H1 (cell line): ENCODE measurements around the gene PDE8A. TPM values are rescaled to one million over a fixed set of nuclear protein-coding genes. Genes with fewer than 3 reads are reported as not detected.

ENCODE experiments used
- CTCF ChIA-PET: fragments of 300-600 bp; sonication (Branson Sonifier 250); formaldehyde crosslinking; loops from one replicate; lab custom pipeline; 2021; ENCODE audit not compliant: partially characterized antibody; lab: Charles Lee
- POLR2A ChIA-PET: fragments of 300-600 bp; sonication (Branson Sonifier 250); formaldehyde crosslinking; loops from one replicate; lab custom pipeline; 2021; ENCODE audit warnings: inconsistent platforms; ENCODE audit not compliant: partially characterized antibody; lab: Charles Lee
- DNase-seq, 2 experiments: peaks; one replicate each; pipeline versions ENCODE4 v3.0.0 to v3.0.0-alpha.2; 2010 to 2022; ENCODE audit warnings: low spot score in 2 of 2, low read depth in 1 of 2, mixed read lengths in 1 of 2
- FAIRE-seq: peaks from 2 replicates; lab custom pipeline; 2011; peaks lifted over from hg19 to GRCh38; lab: Jason Lieb, UNC
- H2AFZ ChIP-seq: 2 replicates; pipeline ENCODE4 v1.8.1; 2012; ENCODE audit warnings: low read length, inconsistent platforms
- H2AK5ac ChIP-seq: 2 replicates; pipeline ENCODE4 v1.6.1; 2013; ENCODE audit warnings: low read depth, low read length
- H2BK120ac ChIP-seq: replicated peaks from 2 replicates; pipeline ENCODE3; 2013; ENCODE audit warnings: low read depth, low read length, inconsistent platforms
- H2BK12ac ChIP-seq: 2 replicates; pipeline ENCODE4 v1.6.1; 2013; ENCODE audit warnings: low read depth, low read length
- H2BK15ac ChIP-seq: 2 replicates; pipeline ENCODE4 v1.6.1; 2013; ENCODE audit warnings: low read length
- H2BK20ac ChIP-seq: 2 replicates; pipeline ENCODE4 v1.6.1; 2013; ENCODE audit warnings: low read length
- H2BK5ac ChIP-seq: 2 replicates; pipeline ENCODE4 v1.6.1; 2013; ENCODE audit warnings: low read depth, low read length
- H3K14ac ChIP-seq: 2 replicates; pipeline ENCODE4 v1.6.1; 2013; ENCODE audit warnings: inconsistent platforms; ENCODE audit not compliant: insufficient read length
- H3K18ac ChIP-seq: 2 replicates; pipeline ENCODE4 v1.6.1; 2013; ENCODE audit warnings: low read length; ENCODE audit errors: extremely low read depth
- H3K23ac ChIP-seq: 2 replicates; pipeline ENCODE4 v1.6.1; 2013; ENCODE audit warnings: inconsistent platforms; ENCODE audit not compliant: insufficient read length
- H3K23me2 ChIP-seq: 2 replicates; pipeline ENCODE4 v1.6.1; 2013; ENCODE audit warnings: low read depth, low read length
- H3K27ac ChIP-seq: 2 replicates; pipeline ENCODE4 v1.6.1; 2011; ENCODE audit warnings: low read depth, low read length, inconsistent platforms
- H3K27me3 ChIP-seq, 4 experiments: replicated peaks in 1 of 4; 1 replicate in 1 of 4; 2 replicates in 3 of 4; pipeline versions ENCODE4 v1.6.1 to v1.8.1; 2011 to 2013; ENCODE audit warnings: low read length in 3 of 4, mild to moderate bottlenecking in 3 of 4, inconsistent platforms in 2 of 4, mixed read lengths in 2 of 4, moderate library complexity in 1 of 4; ENCODE audit not compliant: control insufficient read depth in 3 of 4, insufficient read depth in 3 of 4; ENCODE audit errors: extremely low read depth in 1 of 4
- H3K36me3 ChIP-seq, 4 experiments: 2 replicates each; pipeline versions ENCODE4 v1.6.1 to v1.8.1; 2011 to 2013; ENCODE audit warnings: mild to moderate bottlenecking in 4 of 4, low read length in 3 of 4, moderate library complexity in 2 of 4, control low read depth in 1 of 4, inconsistent platforms in 1 of 4; ENCODE audit not compliant: insufficient read depth in 4 of 4, control insufficient read depth in 2 of 4
- H3K4ac ChIP-seq: replicated peaks from 2 replicates; pipeline ENCODE3; 2013; ENCODE audit warnings: low read length, low read depth, mixed read lengths, inconsistent platforms; ENCODE audit not compliant: insufficient read length
- H3K4me1 ChIP-seq, 4 experiments: replicated peaks in 1 of 4; 1 replicate in 1 of 4; 2 replicates in 3 of 4; pipeline versions ENCODE4 v1.6.1 to v1.8.1; 2011 to 2013; ENCODE audit warnings: low read length in 3 of 4, inconsistent platforms in 2 of 4, mixed read lengths in 1 of 4; ENCODE audit not compliant: insufficient read depth in 4 of 4, control insufficient read depth in 3 of 4
- H3K4me2 ChIP-seq, 2 experiments: 2 replicates each; pipeline versions ENCODE4 v1.6.1 to v1.8.1; 2011 to 2013; ENCODE audit warnings: low read depth in 2 of 2, low read length in 2 of 2, control low read depth in 1 of 2, inconsistent platforms in 1 of 2, mild to moderate bottlenecking in 1 of 2; ENCODE audit not compliant: insufficient read depth in 1 of 2
- H3K4me3 ChIP-seq, 4 experiments: fragments of 200-600, 300-600 bp in 1 of 4; sonication (generic), shearing (Covaris generic), sonication (Bioruptor Twin) in 1 of 4; 2 replicates each; pipeline versions ENCODE4 v1.5.1 to v1.8.1; 2011 to 2016; ENCODE audit warnings: low read length in 4 of 4, low read depth in 3 of 4, control low read depth in 2 of 4, inconsistent platforms in 2 of 4, mild to moderate bottlenecking in 2 of 4, mixed read lengths in 1 of 4, moderate library complexity in 1 of 4; ENCODE audit not compliant: insufficient read depth in 2 of 4; ENCODE audit errors: extremely low read depth in 1 of 4
- H3K56ac ChIP-seq: replicated peaks from 2 replicates; pipeline ENCODE3; 2013; ENCODE audit warnings: low read depth, mild to moderate bottlenecking, mixed read lengths, low read length, inconsistent platforms; ENCODE audit not compliant: insufficient read length
- H3K79me1 ChIP-seq: 2 replicates; pipeline ENCODE4 v1.6.1; 2013; ENCODE audit warnings: low read depth, low read length, control low read depth
- H3K79me2 ChIP-seq, 2 experiments: 2 replicates each; pipeline versions ENCODE4 v1.6.1 to v1.8.1; 2012 to 2013; ENCODE audit warnings: low read length in 2 of 2, mild to moderate bottlenecking in 2 of 2, inconsistent platforms in 1 of 2; ENCODE audit not compliant: insufficient read depth in 2 of 2, control insufficient read depth in 1 of 2
- H3K9ac ChIP-seq, 4 experiments: replicated peaks in 1 of 4; 1 replicate in 1 of 4; 2 replicates in 3 of 4; pipeline versions ENCODE4 v1.6.1 to v1.8.1; 2011 to 2013; ENCODE audit warnings: low read depth in 3 of 4, low read length in 3 of 4, control low read depth in 2 of 4, mild to moderate bottlenecking in 2 of 4, moderate library complexity in 2 of 4, inconsistent platforms in 1 of 4; ENCODE audit errors: extremely low read depth in 1 of 4
- H3K9me3 ChIP-seq, 2 experiments: 2 replicates each; pipeline versions ENCODE4 v1.6.1 to v1.8.1; 2012 to 2013; ENCODE audit warnings: mild to moderate bottlenecking in 2 of 2, moderate library complexity in 2 of 2, control low read depth in 1 of 2, inconsistent platforms in 1 of 2, low read depth in 1 of 2, low read length in 1 of 2, mixed read lengths in 1 of 2; ENCODE audit not compliant: insufficient read depth in 2 of 2
- H4K20me1 ChIP-seq, 2 experiments: replicated peaks in 1 of 2; 2 replicates each; pipeline versions ENCODE3 to v1.8.1; 2011 to 2013; ENCODE audit warnings: inconsistent platforms in 2 of 2, low read length in 2 of 2, mild to moderate bottlenecking in 1 of 2; ENCODE audit not compliant: insufficient read depth in 2 of 2, control insufficient read depth in 1 of 2
- H4K5ac ChIP-seq: 2 replicates; pipeline ENCODE4 v1.6.1; 2013; ENCODE audit warnings: low read length, low read depth, mixed read lengths, inconsistent platforms; ENCODE audit not compliant: insufficient read length
- H4K8ac ChIP-seq: 2 replicates; pipeline ENCODE4 v1.8.0; 2013; ENCODE audit warnings: mild to moderate bottlenecking, moderate library complexity, low read length, inconsistent platforms; ENCODE audit not compliant: insufficient read depth; ENCODE audit errors: extremely low read depth
- H4K91ac ChIP-seq: replicated peaks from 2 replicates; pipeline ENCODE3; 2013; ENCODE audit warnings: low read length, mixed read lengths, inconsistent platforms; ENCODE audit not compliant: insufficient read length
- CBX5 ChIP-seq: fragments of 300-800, 300-1000 bp; sonication (generic); IDR thresholded peaks from 2 replicates; pipeline ENCODE4 v1.7.1; 2016; ENCODE audit warnings: antibody characterized with exemption, low read length, low read depth
- JUN ChIP-seq: IDR thresholded peaks from 2 replicates; pipeline ENCODE4 v1.6.1; 2011; ENCODE audit warnings: low read depth, mild to moderate bottlenecking, improper control_type of control experiment, low read length
- KDM4A ChIP-seq: IDR thresholded peaks from one replicate; pipeline ENCODE4 v1.7.1; 2012; ENCODE audit warnings: low read depth, mild to moderate bottlenecking, moderate library complexity, low read length, inconsistent platforms; ENCODE audit not compliant: severe bottlenecking
- NANOG ChIP-seq: IDR thresholded peaks from 2 replicates; pipeline ENCODE4 v1.6.1; 2011; ENCODE audit warnings: low read length, low read depth, mild to moderate bottlenecking, inconsistent platforms; ENCODE audit not compliant: insufficient read depth, poor library complexity, severe bottlenecking
- POLR2A ChIP-seq, 2 experiments: IDR thresholded peaks; 1 replicate in 1 of 2; 2 replicates in 1 of 2; pipeline ENCODE4 v1.6.1; 2011; ENCODE audit warnings: low read depth in 2 of 2, low read length in 2 of 2, mild to moderate bottlenecking in 2 of 2; ENCODE audit errors: control extremely low read depth in 1 of 2
- SIN3A ChIP-seq, 2 experiments: IDR thresholded peaks in 1 of 2; conservative IDR thresholded peaks in 1 of 2; 2 replicates each; pipeline ENCODE4 v1.6.1; 2011 to 2012; ENCODE audit warnings: low read length in 2 of 2, improper control_type of control experiment in 1 of 2, low read depth in 1 of 2, mild to moderate bottlenecking in 1 of 2
- SP1 ChIP-seq: IDR thresholded peaks from 2 replicates; pipeline ENCODE4 v1.6.1; 2011; ENCODE audit warnings: low read depth, low read length
- SP4 ChIP-seq: IDR thresholded peaks from 2 replicates; pipeline ENCODE4 v1.6.1; 2012; ENCODE audit warnings: low read length, inconsistent platforms
- SUZ12 ChIP-seq: fragments of 200-600 bp; sonication (generic); IDR thresholded peaks from 2 replicates; pipeline ENCODE4 v1.6.1; 2012; ENCODE audit warnings: mild to moderate bottlenecking, inconsistent platforms, low read length, moderate library complexity, mixed read lengths
- TBP ChIP-seq: IDR thresholded peaks from 2 replicates; pipeline ENCODE4 v1.6.1; 2011; ENCODE audit warnings: low read depth, low read length, improper control_type of control experiment
- WGBS, 2 experiments: shearing (Covaris generic) in 1 of 2; methylation state at CpG; one replicate each; pipeline versions ENCODE4 v1.1.6 to v1.1.7; 2013 to 2015; ENCODE audit warnings: low lambda C conversion rate in 2 of 2, mixed read lengths in 2 of 2, inconsistent platforms in 1 of 2, low coverage in 1 of 2, missing lambda C conversion rate in 1 of 2; ENCODE audit not compliant: insufficient replicate concordance in 2 of 2, insufficient coverage in 1 of 2, insufficient read length in 1 of 2; ENCODE audit errors: extremely low coverage in 1 of 2, missing lambda C conversion rate in 1 of 2; 5-methylcytosine and 5-hydroxymethylcytosine counted together
- polyA plus RNA-seq, 7 experiments: library from polyadenylated mRNA; depleted of rRNA in 3 of 7; stranded (reverse) in 5 of 7; unstranded in 2 of 7; fragments of >200 nt in 5 of 7; fragments of 200-250 nt in 2 of 7; gene quantifications; 1 replicate in 5 of 7; 2 replicates in 1 of 7; 4 replicates in 1 of 7; pipeline versions ENCODE4 v1.2.1 to v1.2.3, GENCODE V29; 2011 to 2013; ENCODE audit warnings: missing spikeins in 2 of 7, mixed read lengths in 2 of 7
- total RNA-seq: library from RNA; stranded (reverse); fragmentation: NEBNext Ultra II Directional; extraction: Animal tissue kit (Norgen Biotek cat#: 25700); gene quantifications from 2 replicates; pipeline ENCODE4 v1.2.1, GENCODE V29; 2021
- TF ChIP-seq, protein P1 (sequence below), 3 experiments: IDR thresholded peaks; 1 replicate in 2 of 3; 2 replicates in 1 of 3; pipeline versions ENCODE4 v1.5.1 to v1.6.1; 2011; ENCODE audit warnings: low read length in 3 of 3, mild to moderate bottlenecking in 3 of 3, inconsistent platforms in 2 of 3, low read depth in 1 of 3, moderate library complexity in 1 of 3; ENCODE audit not compliant: insufficient read depth in 1 of 3; ENCODE audit errors: control extremely low read depth in 1 of 3
- TF ChIP-seq, protein P2 (sequence below): IDR thresholded peaks from 2 replicates; pipeline ENCODE4 v1.6.1; 2012; ENCODE audit warnings: inconsistent platforms

Gene PDE8A
- total and polyA plus RNA-seq, 2 of the 8 experiments (the other 6 are each of a cell fraction or from before 2014, with no cell fraction given) = 6.9 to 7.8 TPM

DNA sequence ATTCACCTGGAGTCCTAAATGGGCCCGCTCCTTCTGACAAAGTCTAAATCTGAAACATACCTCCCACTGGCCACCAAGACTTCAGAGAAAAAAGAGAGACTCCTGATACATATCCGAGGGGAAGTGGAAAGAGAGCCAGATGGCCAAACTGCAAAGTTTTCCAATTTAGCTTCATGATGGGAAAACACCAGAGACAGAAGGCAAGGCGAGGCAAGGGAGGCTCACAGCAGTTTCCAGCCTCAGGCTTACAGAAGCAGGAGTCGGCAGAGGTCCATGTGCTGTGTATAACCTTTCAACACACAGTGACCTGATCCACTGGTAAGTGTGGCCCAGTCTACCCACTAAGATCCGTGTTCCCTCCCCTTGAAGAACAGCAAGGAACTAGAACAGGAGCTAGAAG is 29.9 kb upstream of the PDE8A start:
- Histone ChIP-seq H2BK12ac (no peak overlapping the region), H3K56ac (no peak overlapping the region), H3K9me3 (no peaks in the 10 kb centered on the region), H4K5ac (no peak overlapping the region), H2BK20ac (no peak overlapping the region), H3K14ac (no peak overlapping the region), H4K91ac (no peak overlapping the region), H3K23ac (no peak overlapping the region), H3K9ac (no peak overlapping the region), H3K27me3 (no peaks in the 10 kb centered on the region), H3K23me2 (no peaks in the 10 kb centered on the region), H2BK5ac (no peak overlapping the region), H3K79me1 (no peaks in the 10 kb centered on the region), H2AFZ (no peak overlapping the region), H2BK15ac (no peak overlapping the region), H3K4me1 (peaks cover 0 to 9% (median 1%) of the 10 kb centered on the region in 4 experiments; a peak in 3 of 7 replicates), H3K79me2 (no peaks in the 10 kb centered on the region), H3K4me3 (no peak overlapping the region), H3K4me2 (no peak overlapping the region), H2AK5ac (no peak overlapping the region), H3K18ac (no peak overlapping the region), H3K36me3 (no peaks in the 10 kb centered on the region), H3K4ac (no peak overlapping the region), H3K27ac (no peak overlapping the region), H4K8ac (no peak overlapping the region), H2BK120ac (no peak overlapping the region), H4K20me1 (no peaks in the 10 kb centered on the region)
- POLR2A ChIA-PET = interaction anchor here (0.6 kb wide), 1 partner anchor 45 kb away, joined by 3 read pairs; no protein-coding TSS in a partner anchor
- 89% methylated on average over 5 of the region's 5 CpGs; no CpG with 5 or more reads in 1 of the 2 experiments for WGBS, 2 experiments
- no peak for DNase-seq
- CTCF ChIA-PET = interaction anchor here (1.6 to 2.2 kb wide), 3 partner anchors 23 to 93 kb away, joined by 4 to 10 read pairs (median 7); no protein-coding TSS in a partner anchor
- no peak for FAIRE-seq
- TF ChIP-seq CBX5 (no peak), SP1 (no peak), KDM4A (no peak), SUZ12 (no peak), SP4 (no peak), TBP (no peak), JUN (no peak), POLR2A (IDR thresholded peaks at IDR 0.05; ENCODE audit: control extremely low read depth in 1 of 2, low read depth in 2 of 2, low read length in 2 of 2) (no peak), SIN3A (conservative IDR thresholded peaks at IDR 0.05 in 1 of 2, IDR thresholded peaks at IDR 0.05 in 1 of 2; ENCODE audit: low read depth in 1 of 2, low read length in 2 of 2) (no peak), NANOG (no peak)
- TF ChIP-seq, protein P1, sequence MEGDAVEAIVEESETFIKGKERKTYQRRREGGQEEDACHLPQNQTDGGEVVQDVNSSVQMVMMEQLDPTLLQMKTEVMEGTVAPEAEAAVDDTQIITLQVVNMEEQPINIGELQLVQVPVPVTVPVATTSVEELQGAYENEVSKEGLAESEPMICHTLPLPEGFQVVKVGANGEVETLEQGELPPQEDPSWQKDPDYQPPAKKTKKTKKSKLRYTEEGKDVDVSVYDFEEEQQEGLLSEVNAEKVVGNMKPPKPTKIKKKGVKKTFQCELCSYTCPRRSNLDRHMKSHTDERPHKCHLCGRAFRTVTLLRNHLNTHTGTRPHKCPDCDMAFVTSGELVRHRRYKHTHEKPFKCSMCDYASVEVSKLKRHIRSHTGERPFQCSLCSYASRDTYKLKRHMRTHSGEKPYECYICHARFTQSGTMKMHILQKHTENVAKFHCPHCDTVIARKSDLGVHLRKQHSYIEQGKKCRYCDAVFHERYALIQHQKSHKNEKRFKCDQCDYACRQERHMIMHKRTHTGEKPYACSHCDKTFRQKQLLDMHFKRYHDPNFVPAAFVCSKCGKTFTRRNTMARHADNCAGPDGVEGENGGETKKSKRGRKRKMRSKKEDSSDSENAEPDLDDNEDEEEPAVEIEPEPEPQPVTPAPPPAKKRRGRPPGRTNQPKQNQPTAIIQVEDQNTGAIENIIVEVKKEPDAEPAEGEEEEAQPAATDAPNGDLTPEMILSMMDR (IDR thresholded peaks at IDR 0.05; ENCODE audit: control extremely low read depth in 1 of 3, insufficient read depth in 1 of 3, low read depth in 1 of 3, low read length in 3 of 3) = no peak
- TF ChIP-seq, protein P2, sequence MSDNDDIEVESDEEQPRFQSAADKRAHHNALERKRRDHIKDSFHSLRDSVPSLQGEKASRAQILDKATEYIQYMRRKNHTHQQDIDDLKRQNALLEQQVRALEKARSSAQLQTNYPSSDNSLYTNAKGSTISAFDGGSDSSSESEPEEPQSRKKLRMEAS = no peak
